HepG2 (cell line): ENCODE data around the gene KCNH1. TPM values are rescaled to one million over a fixed set of nuclear protein-coding genes. Genes with fewer than 3 reads are reported as not detected.

Experiments
- ATAC-seq: fragments of 200-7000 bp; cut with Tn5 transposase; 3 replicates; pipeline ENCODE4 v1.9.1; 2020; ENCODE audit warnings: mild to moderate bottlenecking, moderate library complexity
- BruUV-seq: library from RNA; stranded (reverse); fragments of 400-500 nt; replicated peaks from 2 replicates; lab custom pipeline; 2021; lab: Mats Ljungman, UMichigan
- CTCF ChIA-PET: fragments of 300-600 bp; formaldehyde crosslinking; extraction: SDS; loops from one replicate; lab custom pipeline; 2021; ENCODE audit warnings: low total read pairs, inconsistent platforms, low intra/inter-chr PET ratio; lab: Yijun Ruan, JAX
- POLR2A ChIA-PET: fragments of 350-600 bp; sonication (Branson Sonifier 250); formaldehyde crosslinking; loops from one replicate; lab custom pipeline; 2020; ENCODE audit warnings: antibody characterized with exemption, inconsistent platforms; lab: Yijun Ruan, JAX
- DNase-seq: peaks from one replicate; pipeline ENCODE4 v3.0.0-alpha.2; 2015; ENCODE audit warnings: low spot score
- FAIRE-seq: peaks from 3 replicates; lab custom pipeline; 2011; peaks lifted over from hg19 to GRCh38; lab: Jason Lieb, UNC
- H2AFZ ChIP-seq: one replicate; pipeline ENCODE4 v1.6.1; 2011; ENCODE audit warnings: low read length, inconsistent platforms
- H3K27ac ChIP-seq: fragments of 300-600 bp; 3 replicates; pipeline ENCODE4 v1.8.0; 2011; ENCODE audit warnings: mixed run types, mild to moderate bottlenecking, mixed read lengths, low read length, inconsistent platforms; ENCODE audit not compliant: insufficient read depth; ENCODE audit errors: extremely low read length
- H3K27me3 ChIP-seq, 2 experiments: fragments of 200-600 bp in 1 of 2; 2 replicates in 1 of 2; 3 replicates in 1 of 2; pipeline versions ENCODE4 v1.6.0 to v1.8.0; 2011; ENCODE audit warnings: low read length in 2 of 2, mild to moderate bottlenecking in 2 of 2, moderate library complexity in 2 of 2, inconsistent platforms in 1 of 2; ENCODE audit not compliant: insufficient read depth in 2 of 2, control insufficient read depth in 1 of 2
- H3K36me3 ChIP-seq, 2 experiments: fragments of 200-600 bp in 1 of 2; replicated peaks in 1 of 2; 2 replicates in 1 of 2; 3 replicates in 1 of 2; pipeline versions ENCODE4 v1.5.1 to v1.8.0; 2011; ENCODE audit warnings: low read length in 2 of 2, inconsistent platforms in 1 of 2; ENCODE audit not compliant: insufficient read depth in 2 of 2, control insufficient read depth in 1 of 2
- H3K4me1 ChIP-seq: 2 replicates; pipeline ENCODE4 v1.5.1; 2012; ENCODE audit warnings: low read length, inconsistent platforms; ENCODE audit not compliant: insufficient read depth
- H3K4me2 ChIP-seq: 2 replicates; pipeline ENCODE4 v1.6.0; 2011; ENCODE audit warnings: low read depth, low read length, inconsistent platforms
- H3K4me3 ChIP-seq, 3 experiments: fragments of 200-600 bp in 1 of 3; sonication (generic), shearing (Covaris generic) in 1 of 3; replicated peaks in 1 of 3; 2 replicates each; pipeline ENCODE4 v1.5.1; 2011 to 2016; ENCODE audit warnings: low read length in 3 of 3, inconsistent platforms in 2 of 3, low read depth in 2 of 3, mild to moderate bottlenecking in 2 of 3, control low read depth in 1 of 3, mixed read lengths in 1 of 3; ENCODE audit not compliant: insufficient read depth in 1 of 3
- H3K79me2 ChIP-seq: one replicate; pipeline ENCODE4 v1.6.1; 2011; ENCODE audit warnings: low read length, inconsistent platforms; ENCODE audit not compliant: insufficient read depth
- H3K9ac ChIP-seq: 2 replicates; pipeline ENCODE4 v1.6.0; 2011; ENCODE audit warnings: mild to moderate bottlenecking, low read depth, low read length, inconsistent platforms; ENCODE audit not compliant: insufficient read depth
- H3K9me3 ChIP-seq: 2 replicates; pipeline ENCODE4 v1.5.1; 2012; ENCODE audit warnings: mild to moderate bottlenecking, low read length
- H4K20me1 ChIP-seq: 2 replicates; pipeline ENCODE4 v1.6.0; 2011; ENCODE audit warnings: inconsistent platforms, mild to moderate bottlenecking, low read length, moderate library complexity; ENCODE audit not compliant: insufficient read depth
- CC2D1A ChIP-seq: sonication (generic); formaldehyde crosslinking; IDR thresholded peaks from 2 replicates; pipeline ENCODE4 v1.8.1; 2023; ENCODE audit warnings: mild to moderate bottlenecking, missing genetic modification reagents
- CCDC6 ChIP-seq: sonication (generic); formaldehyde crosslinking; IDR thresholded peaks from 2 replicates; pipeline ENCODE4 v1.8.1; 2022; ENCODE audit warnings: mild to moderate bottlenecking, missing genetic modification reagents, moderate library complexity
- CREM ChIP-seq, 2 experiments: sonication (generic) in 1 of 2; formaldehyde crosslinking in 1 of 2; IDR thresholded peaks; 2 replicates each; pipeline versions ENCODE4 v1.4.0 to v1.6.1; 2016 to 2020; ENCODE audit warnings: antibody characterized with exemption in 1 of 2, mild to moderate bottlenecking in 1 of 2, missing genetic modification reagents in 1 of 2
- PHF5A ChIP-seq: IDR thresholded peaks from one replicate; pipeline ENCODE4 v1.6.1; 2018; ENCODE audit warnings: low read depth, missing genetic modification reagents; ENCODE audit not compliant: unreplicated experiment
- PITX1 ChIP-seq: sonication (generic); formaldehyde crosslinking; IDR thresholded peaks from 2 replicates; pipeline ENCODE4 v1.5.1; 2020; ENCODE audit warnings: mild to moderate bottlenecking, missing genetic modification reagents
- RORA ChIP-seq: sonication (generic); formaldehyde crosslinking; IDR thresholded peaks from 2 replicates; pipeline ENCODE4 v1.5.0; 2020; ENCODE audit warnings: mild to moderate bottlenecking, missing genetic modification reagents, moderate library complexity
- SP4 ChIP-seq: sonication (generic); formaldehyde crosslinking; IDR thresholded peaks from 2 replicates; pipeline ENCODE4 v1.8.1; 2023; ENCODE audit warnings: mild to moderate bottlenecking, missing genetic modification reagents
- TARDBP ChIP-seq: sonication (generic); formaldehyde crosslinking; IDR thresholded peaks from 2 replicates; pipeline ENCODE4 v1.8.0; 2022; ENCODE audit warnings: mild to moderate bottlenecking, missing genetic modification reagents
- ZNF556 ChIP-seq: sonication (generic); formaldehyde crosslinking; IDR thresholded peaks from 2 replicates; pipeline ENCODE4 v1.4.0; 2020; ENCODE audit warnings: mild to moderate bottlenecking, missing genetic modification reagents, borderline replicate concordance
- ZNF629 ChIP-seq: sonication (generic); formaldehyde crosslinking; conservative IDR thresholded peaks from 2 replicates; pipeline ENCODE4 v1.5.0; 2020; ENCODE audit warnings: missing genetic modification reagents
- ZNF7 ChIP-seq: IDR thresholded peaks from 2 replicates; pipeline ENCODE4 v1.6.1; 2016; ENCODE audit warnings: missing biosample characterization, missing genetic modification reagents
- ZNF709 ChIP-seq: sonication (generic); formaldehyde crosslinking; IDR thresholded peaks from 2 replicates; pipeline ENCODE4 v1.5.0; 2020; ENCODE audit warnings: mild to moderate bottlenecking, missing genetic modification reagents
- WGBS: methylation state at CpG from one replicate; pipeline ENCODE4 v1.1.6; 2017; ENCODE audit warnings: low lambda C conversion rate; 5-methylcytosine and 5-hydroxymethylcytosine counted together
- in situ Hi-C: cut with HindIII; loops from 2 replicates; pipeline ENCODE4 v1.10.0; 2017; ENCODE audit warnings: low pct_unique_long_range_greater_than_20kb; ENCODE audit not compliant: extremely low pct_ligation_motif_present
- intact Hi-C: fragments of 100-400 bp; cut with micrococcal nuclease; formaldehyde crosslinking; loops from one replicate; pipeline ENCODE4 v1.10.0; 2022; ENCODE audit not compliant: unreplicated experiment
- polyA plus RNA-seq, 8 experiments: library from polyadenylated mRNA; depleted of rRNA in 3 of 8; stranded (reverse) in 7 of 8; unstranded in 1 of 8; fragments of >200 nt; fragmentation: Illumina TruSeq in 4 of 8; extraction: Trizol in 4 of 8; gene quantifications; 2 replicates each; pipeline versions ENCODE4 v1.2.1 to v1.2.3, GENCODE V29; 2011 to 2016; ENCODE audit warnings: low read depth in 4 of 8, missing spikeins in 1 of 8, mixed read lengths in 1 of 8; ENCODE audit not compliant: insufficient read depth in 1 of 8
- total RNA-seq, 5 experiments: library from RNA; depleted of rRNA; stranded (reverse); fragments of >200 nt; fragmentation: Illumina TruSeq; extraction: Trizol; gene quantifications; 2 replicates each; pipeline ENCODE4 v1.2.3, GENCODE V29; 2016; ENCODE audit warnings: low read depth in 1 of 5
- TF ChIP-seq, protein P1 (sequence below): IDR thresholded peaks from 2 replicates; pipeline ENCODE4 v1.6.1; 2012; ENCODE audit warnings: low read length, improper control_type of control experiment
- TF ChIP-seq, protein P2 (sequence below): sonication (generic); formaldehyde crosslinking; IDR thresholded peaks from 2 replicates; pipeline ENCODE4 v1.4.0; 2020; ENCODE audit warnings: missing genetic modification reagents
- TF ChIP-seq, protein P3 (sequence below): sonication (generic); formaldehyde crosslinking; IDR thresholded peaks from 2 replicates; pipeline ENCODE4 v1.5.0; 2020; ENCODE audit warnings: mild to moderate bottlenecking, missing genetic modification reagents, borderline replicate concordance

Gene KCNH1
- total and polyA plus RNA-seq, 2 of the 13 experiments (the other 11 are each of a cell fraction or from before 2014, with no cell fraction given), result not detected

DNA sequence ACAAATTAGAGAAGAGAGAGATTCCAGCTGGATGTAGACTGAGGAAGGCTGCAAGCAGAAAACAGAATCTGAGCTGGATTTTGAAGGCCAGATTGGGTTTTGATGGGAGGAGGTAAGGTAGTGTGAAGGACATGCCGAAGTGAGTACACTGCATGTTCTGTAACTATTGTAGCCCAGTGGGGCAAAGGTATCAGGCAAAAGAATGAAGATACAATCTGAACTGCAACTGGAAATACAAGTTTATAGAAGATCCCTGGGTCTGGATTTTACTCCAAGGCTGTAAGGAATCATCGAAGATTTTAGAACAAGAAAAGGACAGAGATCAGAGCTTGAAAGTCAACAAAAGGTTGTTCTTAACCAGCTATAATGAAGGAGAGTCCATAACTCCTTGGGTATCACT lies 382.0 kb downstream of the KCNH1 start:
- TF ChIP-seq SP4 (CRISPR knock-in tag) (no peak), CCDC6 (no peak)
- TF ChIP-seq, protein P1, sequence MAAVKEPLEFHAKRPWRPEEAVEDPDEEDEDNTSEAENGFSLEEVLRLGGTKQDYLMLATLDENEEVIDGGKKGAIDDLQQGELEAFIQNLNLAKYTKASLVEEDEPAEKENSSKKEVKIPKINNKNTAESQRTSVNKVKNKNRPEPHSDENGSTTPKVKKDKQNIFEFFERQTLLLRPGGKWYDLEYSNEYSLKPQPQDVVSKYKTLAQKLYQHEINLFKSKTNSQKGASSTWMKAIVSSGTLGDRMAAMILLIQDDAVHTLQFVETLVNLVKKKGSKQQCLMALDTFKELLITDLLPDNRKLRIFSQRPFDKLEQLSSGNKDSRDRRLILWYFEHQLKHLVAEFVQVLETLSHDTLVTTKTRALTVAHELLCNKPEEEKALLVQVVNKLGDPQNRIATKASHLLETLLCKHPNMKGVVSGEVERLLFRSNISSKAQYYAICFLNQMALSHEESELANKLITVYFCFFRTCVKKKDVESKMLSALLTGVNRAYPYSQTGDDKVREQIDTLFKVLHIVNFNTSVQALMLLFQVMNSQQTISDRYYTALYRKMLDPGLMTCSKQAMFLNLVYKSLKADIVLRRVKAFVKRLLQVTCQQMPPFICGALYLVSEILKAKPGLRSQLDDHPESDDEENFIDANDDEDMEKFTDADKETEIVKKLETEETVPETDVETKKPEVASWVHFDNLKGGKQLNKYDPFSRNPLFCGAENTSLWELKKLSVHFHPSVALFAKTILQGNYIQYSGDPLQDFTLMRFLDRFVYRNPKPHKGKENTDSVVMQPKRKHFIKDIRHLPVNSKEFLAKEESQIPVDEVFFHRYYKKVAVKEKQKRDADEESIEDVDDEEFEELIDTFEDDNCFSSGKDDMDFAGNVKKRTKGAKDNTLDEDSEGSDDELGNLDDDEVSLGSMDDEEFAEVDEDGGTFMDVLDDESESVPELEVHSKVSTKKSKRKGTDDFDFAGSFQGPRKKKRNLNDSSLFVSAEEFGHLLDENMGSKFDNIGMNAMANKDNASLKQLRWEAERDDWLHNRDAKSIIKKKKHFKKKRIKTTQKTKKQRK, result no peak
- no peak for DNase-seq

DNA sequence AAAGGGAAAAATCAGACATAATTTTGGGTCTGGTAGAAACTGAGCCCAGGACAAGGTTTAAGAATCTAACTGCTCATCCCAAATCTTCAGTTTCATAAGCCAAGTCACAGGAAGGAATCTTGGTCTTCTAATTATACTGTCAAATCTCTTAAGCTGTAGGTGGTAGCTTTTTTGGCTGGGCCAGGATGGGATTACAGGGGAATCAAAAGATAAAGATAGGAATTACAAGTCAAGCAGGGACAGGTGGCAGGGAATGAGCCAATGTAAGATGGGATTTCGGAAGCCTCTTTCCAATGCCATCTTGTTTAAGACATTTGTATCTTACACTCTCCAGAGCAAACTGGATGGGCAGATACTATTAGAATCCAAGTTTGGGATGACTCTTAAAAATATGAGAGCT lies 383.5 kb downstream of the KCNH1 start:
- H4K20me1 ChIP-seq, result no peaks in the 10 kb centered on the region
- 12% methylated on average over 1 of the region's 1 CpG for WGBS
- no TSS peak for BruUV-seq
- TF ChIP-seq ZNF556, result no peak
- TF ChIP-seq ZNF709 (CRISPR knock-in tag), result no peak
- no peak for TF ChIP-seq ZNF629
- TF ChIP-seq CREM (IDR thresholded peaks at IDR 0.05), result no peak
- TF ChIP-seq CREM (CRISPR knock-in tag; IDR thresholded peaks at IDR 0.05), result no peak
- TF ChIP-seq, protein P2, sequence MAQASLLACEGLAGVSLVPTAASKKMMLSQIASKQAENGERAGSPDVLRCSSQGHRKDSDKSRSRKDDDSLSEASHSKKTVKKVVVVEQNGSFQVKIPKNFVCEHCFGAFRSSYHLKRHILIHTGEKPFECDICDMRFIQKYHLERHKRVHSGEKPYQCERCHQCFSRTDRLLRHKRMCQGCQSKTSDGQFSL, result no peak
- TF ChIP-seq ZNF7 (CRISPR knock-in tag), result no peak
- TF ChIP-seq PHF5A (CRISPR knock-in tag), result no peak
- TF ChIP-seq, protein P3, sequence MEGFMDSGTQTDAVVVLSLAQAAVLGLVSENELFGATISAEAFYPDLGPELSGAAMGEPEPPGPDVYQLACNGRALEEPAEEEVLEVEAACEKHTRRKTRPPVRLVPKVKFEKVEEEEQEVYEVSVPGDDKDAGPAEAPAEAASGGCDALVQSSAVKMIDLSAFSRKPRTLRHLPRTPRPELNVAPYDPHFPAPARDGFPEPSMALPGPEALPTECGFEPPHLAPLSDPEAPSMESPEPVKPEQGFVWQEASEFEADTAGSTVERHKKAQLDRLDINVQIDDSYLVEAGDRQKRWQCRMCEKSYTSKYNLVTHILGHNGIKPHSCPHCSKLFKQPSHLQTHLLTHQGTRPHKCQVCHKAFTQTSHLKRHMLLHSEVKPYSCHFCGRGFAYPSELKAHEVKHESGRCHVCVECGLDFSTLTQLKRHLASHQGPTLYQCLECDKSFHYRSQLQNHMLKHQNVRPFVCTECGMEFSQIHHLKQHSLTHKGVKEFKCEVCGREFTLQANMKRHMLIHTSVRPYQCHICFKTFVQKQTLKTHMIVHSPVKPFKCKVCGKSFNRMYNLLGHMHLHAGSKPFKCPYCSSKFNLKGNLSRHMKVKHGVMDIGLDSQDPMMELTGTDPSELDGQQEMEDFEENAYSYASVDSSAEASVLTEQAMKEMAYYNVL (CRISPR knock-in tag), result no peak
- no peak for TF ChIP-seq CC2D1A (CRISPR knock-in tag)
- TF ChIP-seq TARDBP (CRISPR knock-in tag), result no peak
- no peak for TF ChIP-seq PITX1 (CRISPR knock-in tag)
- no peak for TF ChIP-seq RORA (CRISPR knock-in tag)

More for the DNA sequence above, 382.0 kb downstream of the KCNH1 start:
- no peak overlapping the region for H3K4me2 ChIP-seq
- FAIRE-seq (no peak), ATAC-seq (no peak)
- intact Hi-C loops, result no loop called here
- no peaks in the 10 kb centered on the region for H3K36me3 ChIP-seq
- ChIA-PET POLR2A (no interaction called here), CTCF (no interaction called here)
- no TSS peak for BruUV-seq
- H2AFZ ChIP-seq, result no peak overlapping the region
- H4K20me1 ChIP-seq, result no peaks in the 10 kb centered on the region
- H3K4me1 ChIP-seq, result no peaks in the 10 kb centered on the region
- H3K27ac ChIP-seq, result no peak overlapping the region
- H3K9me3 ChIP-seq, result no peaks in the 10 kb centered on the region
- in situ Hi-C loops, result no loop called here
- H3K9ac ChIP-seq, result no peak overlapping the region
- H3K4me3 ChIP-seq, result no peak overlapping the region
- WGBS, result 3% methylated on average over 2 of the region's 2 CpGs
- no peaks in the 10 kb centered on the region for H3K27me3 ChIP-seq
- no peaks in the 10 kb centered on the region for H3K79me2 ChIP-seq

More for the DNA sequence above, 383.5 kb downstream of the KCNH1 start:
- Histone ChIP-seq H3K36me3 (no peaks in the 10 kb centered on the region), H3K27me3 (no peaks in the 10 kb centered on the region), H3K9ac (no peak overlapping the region), H3K27ac (no peak overlapping the region), H3K79me2 (no peaks in the 10 kb centered on the region), H2AFZ (no peak overlapping the region), H3K4me1 (no peaks in the 10 kb centered on the region), H3K9me3 (no peaks in the 10 kb centered on the region), H3K4me3 (no peak overlapping the region), H3K4me2 (no peak overlapping the region)
- in situ Hi-C loops (no loop called here), intact Hi-C loops (no loop called here)
- CTCF ChIA-PET, result no interaction called here
- no peak for DNase-seq
- ATAC-seq, result no peak
- POLR2A ChIA-PET, result no interaction called here
- no peak for FAIRE-seq
